Measurements from ENCODE around the gene ATXN1. TPM values are rescaled to one million over a fixed set of nuclear protein-coding genes. Genes with fewer than 3 reads are reported as not detected.

Gene ATXN1
- total and polyA plus RNA-seq, 2 of the 8 experiments (the other 6 are each of a cell fraction or from before 2014, with no cell fraction given), result 1.6 to 4.0 TPM

DNA sequence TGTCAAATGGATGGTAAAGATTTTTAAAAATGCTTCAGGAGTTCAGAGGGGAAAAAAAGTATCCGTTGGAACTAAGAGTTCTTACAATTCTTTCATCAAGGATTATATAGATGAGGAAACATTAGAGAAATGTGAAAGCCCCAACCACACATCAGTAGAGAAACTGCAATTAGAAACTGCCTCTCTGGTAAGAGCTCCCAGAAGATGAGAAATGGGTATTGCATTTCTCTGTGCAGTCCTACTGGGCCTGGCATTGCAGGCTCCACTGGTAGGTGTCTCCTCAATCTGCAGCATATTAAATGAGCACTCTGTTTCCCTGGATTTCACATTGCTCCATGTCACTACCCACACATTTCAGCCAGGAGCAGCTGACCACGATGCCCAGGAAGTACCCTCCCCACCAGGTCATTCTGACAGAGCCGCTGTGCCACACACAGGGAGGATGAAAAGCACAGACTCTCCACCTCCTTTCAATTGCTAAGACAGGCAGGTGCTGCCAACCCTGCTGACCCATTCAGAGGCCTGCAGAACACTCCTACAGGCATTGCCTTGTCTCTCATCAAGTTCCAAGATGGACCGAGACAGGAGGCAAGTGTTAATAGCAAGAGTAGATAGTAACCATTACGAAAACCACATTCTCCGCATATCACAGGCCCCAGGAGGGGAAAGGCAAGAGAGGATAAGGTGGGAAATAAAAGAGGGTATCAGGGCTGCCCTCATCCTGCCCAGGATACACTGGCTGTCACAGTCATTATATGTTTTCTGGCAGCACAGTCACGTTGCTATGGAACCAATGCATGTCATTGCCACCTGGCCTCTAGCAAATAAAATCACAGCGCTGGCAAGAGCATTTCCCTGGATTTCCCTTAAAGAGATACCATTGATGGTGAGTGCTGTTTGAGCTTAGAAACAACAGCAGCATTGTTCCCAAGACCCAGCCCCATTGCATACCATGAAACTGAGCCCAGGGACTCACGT lies 241.7 kb downstream of the ATXN1 start (continued):
- TF ChIP-seq SP1 (IDR thresholded peaks at IDR 0.05; ENCODE audit: low read depth, low read length) (no peak), CBX5 (IDR thresholded peaks at IDR 0.05; ENCODE audit: low read depth, low read length) (no peak)
- TF ChIP-seq, protein P1, sequence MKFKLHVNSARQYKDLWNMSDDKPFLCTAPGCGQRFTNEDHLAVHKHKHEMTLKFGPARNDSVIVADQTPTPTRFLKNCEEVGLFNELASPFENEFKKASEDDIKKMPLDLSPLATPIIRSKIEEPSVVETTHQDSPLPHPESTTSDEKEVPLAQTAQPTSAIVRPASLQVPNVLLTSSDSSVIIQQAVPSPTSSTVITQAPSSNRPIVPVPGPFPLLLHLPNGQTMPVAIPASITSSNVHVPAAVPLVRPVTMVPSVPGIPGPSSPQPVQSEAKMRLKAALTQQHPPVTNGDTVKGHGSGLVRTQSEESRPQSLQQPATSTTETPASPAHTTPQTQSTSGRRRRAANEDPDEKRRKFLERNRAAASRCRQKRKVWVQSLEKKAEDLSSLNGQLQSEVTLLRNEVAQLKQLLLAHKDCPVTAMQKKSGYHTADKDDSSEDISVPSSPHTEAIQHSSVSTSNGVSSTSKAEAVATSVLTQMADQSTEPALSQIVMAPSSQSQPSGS (IDR thresholded peaks at IDR 0.05; ENCODE audit: low read length), result no peak
